Raji (cell line): ENCODE results near the gene APOL4.

Experiments used
- POLR2A ChIP-seq: IDR thresholded peaks from 2 replicates; pipeline ENCODE4 v1.6.1; 2011; ENCODE audit warnings: low read depth, low read length, control low read depth; ENCODE audit not compliant: insufficient read depth

APOL4 gene

DNA sequence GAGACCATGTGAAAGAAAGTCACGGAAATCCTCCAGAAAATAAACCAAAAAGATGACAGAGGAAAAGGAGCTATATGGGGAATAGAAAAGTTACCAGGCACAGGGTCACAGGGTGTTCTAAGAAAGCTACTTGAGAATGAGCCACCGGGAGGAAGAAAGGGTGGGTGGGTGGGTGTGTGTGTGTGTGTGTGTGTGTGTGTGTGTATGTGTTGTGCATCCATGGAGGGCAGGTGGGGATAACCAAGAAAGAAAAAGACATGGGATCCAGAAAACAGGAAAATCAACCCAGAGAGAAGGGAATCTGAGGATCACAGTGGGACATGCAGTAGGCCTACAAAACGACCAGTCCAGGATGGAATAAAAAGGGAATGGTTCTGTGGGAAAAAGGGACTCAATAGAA lies 34.0 kb upstream of the APOL4 start:
- TF ChIP-seq POLR2A, result no peak

DNA sequence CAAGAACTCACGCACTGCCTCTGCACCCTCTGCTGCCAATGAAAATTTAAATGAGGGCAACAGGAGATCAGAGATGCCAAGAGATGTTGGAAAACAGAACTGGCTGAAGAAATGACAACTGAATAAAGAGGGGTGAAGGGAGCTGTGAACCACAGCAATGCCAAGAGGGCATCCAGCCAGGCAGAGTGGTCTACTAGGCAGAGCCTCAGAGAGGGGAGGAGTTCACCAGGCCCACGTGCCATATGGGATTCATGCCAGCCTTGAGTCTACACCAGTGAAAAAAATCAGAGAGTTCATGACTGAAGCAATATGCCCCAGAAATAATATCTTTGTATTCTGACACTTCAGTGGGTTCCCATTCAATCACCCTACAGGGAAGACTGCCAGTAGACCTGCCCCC lies 33.3 kb upstream of the APOL4 start:
- no peak for TF ChIP-seq POLR2A

DNA sequence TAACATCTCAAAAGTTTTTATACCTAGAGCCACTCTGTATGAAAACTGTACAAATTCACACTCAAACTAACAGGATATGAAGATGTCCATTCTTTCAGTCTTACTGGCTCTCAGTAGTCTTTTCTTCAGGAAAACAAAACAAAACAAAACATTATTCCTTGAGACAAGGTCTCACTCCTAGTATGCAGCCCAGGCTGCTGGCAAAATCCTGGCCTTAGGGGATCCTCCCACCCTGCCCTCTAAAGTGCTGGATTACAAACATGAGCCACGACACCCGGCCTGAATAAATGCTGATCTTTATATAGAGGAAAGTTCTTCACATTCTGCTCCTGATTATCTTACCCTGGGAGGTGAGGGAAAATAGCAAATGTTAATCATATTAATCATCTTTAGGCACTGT lies 32.6 kb upstream of the APOL4 start:
- no peak for TF ChIP-seq POLR2A

DNA sequence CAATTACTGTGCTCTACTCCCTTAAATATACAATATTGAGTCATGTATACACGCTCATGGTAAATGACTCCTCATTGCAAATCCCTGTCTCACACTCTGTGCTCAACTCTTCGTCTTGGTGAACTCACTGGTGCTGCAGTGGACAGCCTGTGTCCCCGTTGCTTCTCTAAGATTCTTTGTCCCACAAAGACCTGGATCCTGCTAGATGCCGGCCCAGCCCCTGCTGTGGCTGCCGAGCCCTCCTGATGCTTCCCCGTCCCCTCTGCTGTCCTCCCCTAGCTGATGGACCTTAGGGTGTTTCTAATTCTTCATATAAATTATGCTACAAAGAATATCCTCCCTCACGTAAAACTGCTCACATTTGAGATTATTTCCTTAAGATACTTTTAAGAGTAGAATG lies 32.2 kb upstream of the APOL4 start:
- TF ChIP-seq POLR2A, result no peak

DNA sequence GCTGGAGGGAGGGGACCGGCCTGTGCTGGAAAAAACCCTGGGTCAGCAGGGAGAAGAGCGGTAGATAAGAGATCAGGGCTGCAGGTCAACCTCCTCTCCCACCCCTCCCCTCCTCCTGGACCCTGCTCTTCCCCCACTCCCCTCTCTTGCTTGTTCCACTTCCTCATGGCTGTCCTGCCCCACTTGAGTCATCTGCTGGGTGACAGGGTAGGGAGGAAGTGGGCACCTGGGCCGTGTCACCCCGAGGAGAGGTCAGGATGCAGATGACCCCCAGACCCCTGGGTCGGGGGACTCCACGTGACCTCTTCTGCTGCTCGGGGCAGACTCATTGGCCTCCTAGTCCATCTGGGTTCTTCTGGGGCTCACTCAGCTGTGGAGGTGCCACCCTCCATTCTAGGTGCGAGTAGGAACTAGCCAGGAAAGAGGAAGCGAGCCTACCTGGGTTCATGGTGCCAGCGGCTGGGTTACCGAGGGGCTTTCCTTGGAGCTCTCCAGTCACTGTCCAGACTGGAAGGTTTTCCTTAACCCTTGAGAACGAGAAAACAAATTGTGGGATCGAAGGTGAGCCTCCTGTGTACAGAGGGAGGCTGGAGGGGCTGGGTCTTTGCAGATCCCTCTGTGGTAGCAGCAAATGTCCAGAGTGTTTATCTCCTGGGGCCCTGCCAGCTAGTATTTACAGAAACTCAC lies 31.2 kb upstream of the APOL4 start:
- no peak for TF ChIP-seq POLR2A

DNA sequence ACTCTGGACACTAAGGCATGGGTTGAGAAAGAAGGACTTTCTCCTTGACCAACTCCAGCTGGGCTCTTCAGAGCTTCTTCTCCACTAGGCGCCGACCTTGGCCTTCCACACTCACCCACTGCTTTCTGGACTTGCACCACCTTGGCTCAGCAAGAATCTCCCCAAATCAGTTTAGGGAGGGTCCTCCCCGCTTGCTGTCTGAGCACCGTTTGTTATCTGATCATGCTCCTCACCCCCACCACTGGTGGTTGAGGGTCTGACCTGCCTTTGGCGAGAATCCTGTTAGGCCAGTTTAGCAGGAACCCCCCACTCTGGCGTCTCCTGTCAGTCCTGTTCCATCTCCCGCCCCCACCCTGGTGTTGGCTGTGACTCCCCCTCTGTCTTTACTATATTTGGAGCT lies 27.3 kb upstream of the APOL4 start:
- no peak for TF ChIP-seq POLR2A

DNA sequence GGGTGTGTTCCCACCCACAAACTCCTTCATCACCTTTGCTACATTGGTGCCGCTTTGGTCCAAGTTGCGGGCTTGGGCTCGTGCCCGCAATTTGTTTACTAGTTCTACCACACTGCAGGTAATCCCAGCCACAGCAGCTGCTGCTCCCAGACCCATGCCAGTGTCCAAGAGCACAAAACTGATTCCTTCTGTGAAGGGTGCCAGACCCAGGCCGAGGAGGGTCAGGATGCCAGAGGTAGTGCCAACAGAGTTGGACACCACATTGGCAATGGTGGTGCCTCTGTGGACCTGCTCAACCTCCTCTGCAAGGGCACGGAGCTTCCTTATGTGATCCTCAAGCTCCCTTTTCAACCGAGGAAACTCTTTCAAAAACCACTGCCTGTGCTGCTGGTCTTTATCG lies 26.2 kb upstream of the APOL4 start:
- no peak for TF ChIP-seq POLR2A

DNA sequence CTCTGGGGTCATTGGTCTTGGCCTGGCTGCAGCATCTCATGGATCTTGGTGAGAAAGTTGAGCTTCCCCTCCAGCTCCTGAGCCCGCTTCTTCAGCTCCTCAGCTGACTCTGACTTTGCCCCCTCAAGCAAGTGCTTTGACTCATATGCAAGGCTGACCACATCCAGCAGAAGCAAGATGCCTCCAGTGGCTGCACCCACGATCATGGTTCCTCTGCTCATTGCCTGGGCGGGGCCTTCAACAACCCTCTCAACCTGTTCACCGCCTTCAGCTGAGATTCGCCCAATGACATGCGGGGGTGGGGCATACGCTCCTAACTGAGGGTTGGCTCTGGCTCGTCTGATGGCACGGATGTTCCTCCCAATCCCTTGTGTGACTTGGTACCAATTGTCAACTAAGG lies 25.8 kb upstream of the APOL4 start:
- no peak for TF ChIP-seq POLR2A

DNA sequence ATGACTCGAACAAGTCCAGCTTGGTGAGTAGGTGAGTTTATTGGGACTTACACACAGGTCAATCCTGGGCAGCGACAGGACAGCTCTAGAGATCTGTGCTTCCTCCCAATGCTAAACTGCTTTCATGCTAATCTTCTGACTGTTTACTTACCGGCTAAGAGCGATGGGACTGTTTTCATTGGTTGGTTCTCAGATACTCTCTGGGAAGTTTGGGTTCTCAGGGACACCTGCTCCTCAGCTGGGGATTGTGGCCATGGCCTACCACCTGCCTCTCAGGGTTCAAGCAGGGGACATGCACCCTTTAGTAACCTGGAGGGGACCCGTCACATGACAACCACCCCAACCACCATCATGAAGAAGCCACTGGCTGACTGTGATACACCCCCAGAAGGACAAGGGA lies 24.6 kb upstream of the APOL4 start:
- no peak for TF ChIP-seq POLR2A

DNA sequence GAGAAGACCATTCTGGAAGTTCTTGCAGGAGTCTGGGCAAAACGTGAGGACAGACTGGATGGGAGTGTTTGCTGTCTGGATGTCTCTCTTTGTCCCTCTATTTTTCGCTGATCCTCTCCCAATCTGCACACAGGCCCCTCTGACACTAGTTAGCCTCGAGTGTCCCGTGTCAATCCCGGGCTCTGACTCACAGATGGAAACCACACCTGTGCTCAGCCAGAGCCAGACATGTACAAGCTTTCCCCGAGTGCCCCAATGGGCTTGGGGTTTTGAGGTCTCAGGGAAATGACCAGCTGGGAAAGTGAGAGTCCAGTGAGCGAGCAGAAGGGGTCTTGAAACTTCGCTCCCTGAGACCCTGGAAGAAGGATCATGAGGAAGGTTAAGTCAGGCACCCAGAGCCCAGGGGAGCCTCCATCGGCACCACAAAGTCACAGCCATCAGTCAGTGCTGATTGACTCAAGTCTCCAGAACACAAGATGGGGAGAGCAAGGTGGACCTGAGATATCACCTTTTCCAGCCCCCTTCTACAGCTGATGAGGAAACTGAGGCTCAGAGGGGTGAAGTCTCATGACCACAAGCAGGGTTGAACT lies 23.8 kb upstream of the APOL4 start:
- no peak for TF ChIP-seq POLR2A

DNA sequence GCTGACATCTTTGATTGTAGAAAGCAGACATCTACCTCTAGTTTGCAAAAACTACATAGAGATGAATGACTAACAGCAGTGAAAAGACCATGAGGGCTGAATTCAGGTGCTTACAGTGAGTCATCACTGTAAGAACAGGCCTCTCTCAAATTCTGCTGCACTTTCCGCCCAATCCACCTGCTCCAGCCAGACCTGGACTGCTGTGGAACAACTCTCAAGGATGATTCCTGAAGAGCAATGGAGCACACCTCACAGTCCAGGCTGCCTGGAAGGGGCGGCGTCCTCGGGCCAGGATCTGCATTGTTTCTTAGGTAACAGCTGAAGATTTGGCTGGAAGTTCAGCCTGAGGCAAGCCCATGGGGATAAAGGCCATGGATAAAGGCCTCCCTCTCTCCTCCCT lies 22.6 kb upstream of the APOL4 start:
- no peak for TF ChIP-seq POLR2A

DNA sequence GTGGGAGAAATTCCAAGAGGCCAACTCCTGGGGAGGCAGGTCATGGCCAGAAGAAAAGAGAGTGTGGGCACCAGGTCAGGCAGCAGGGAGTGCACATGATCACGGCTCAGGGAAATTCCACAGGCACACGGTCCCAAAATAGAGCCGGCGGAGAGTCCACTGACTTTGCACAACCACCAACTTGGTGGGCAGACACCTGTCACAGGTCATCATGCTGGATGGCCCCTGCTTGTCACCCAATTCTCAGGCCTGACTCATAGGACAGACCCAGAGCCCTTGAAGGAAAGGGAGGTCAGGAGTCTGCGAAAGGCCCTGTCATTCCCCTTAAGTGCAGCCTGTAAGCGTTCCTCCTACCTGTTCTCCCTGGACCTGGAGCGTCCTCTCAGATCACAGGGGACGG lies 21.9 kb upstream of the APOL4 start:
- TF ChIP-seq POLR2A, result no peak

DNA sequence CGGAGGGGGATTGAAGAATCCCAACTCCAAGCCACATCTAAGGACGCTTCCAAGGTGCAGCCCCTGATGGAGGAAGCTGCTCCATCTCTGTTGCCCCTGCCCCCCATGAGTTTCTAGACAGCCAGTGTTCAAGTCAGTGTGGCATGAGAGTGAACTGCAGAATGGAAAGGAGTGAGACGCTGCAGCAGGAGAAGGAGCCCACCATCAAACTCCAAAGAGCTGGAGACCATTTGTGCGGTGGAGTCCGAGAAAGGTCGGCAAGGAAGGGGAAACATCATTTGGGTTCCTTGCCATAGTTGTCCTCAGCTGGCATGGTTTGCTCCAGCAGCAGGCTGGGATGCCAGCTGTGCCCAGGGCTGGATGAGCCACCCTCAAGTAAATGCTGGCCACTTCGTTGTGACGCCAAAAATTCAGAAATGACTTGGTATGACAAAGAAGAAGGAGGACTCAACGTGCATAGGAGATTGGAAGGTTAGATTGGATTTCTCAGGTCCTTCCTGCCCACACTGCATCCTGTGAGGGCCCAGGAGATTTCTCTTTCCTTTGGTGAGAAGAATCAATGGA lies 21.4 kb upstream of the APOL4 start:
- TF ChIP-seq POLR2A, result no peak

DNA sequence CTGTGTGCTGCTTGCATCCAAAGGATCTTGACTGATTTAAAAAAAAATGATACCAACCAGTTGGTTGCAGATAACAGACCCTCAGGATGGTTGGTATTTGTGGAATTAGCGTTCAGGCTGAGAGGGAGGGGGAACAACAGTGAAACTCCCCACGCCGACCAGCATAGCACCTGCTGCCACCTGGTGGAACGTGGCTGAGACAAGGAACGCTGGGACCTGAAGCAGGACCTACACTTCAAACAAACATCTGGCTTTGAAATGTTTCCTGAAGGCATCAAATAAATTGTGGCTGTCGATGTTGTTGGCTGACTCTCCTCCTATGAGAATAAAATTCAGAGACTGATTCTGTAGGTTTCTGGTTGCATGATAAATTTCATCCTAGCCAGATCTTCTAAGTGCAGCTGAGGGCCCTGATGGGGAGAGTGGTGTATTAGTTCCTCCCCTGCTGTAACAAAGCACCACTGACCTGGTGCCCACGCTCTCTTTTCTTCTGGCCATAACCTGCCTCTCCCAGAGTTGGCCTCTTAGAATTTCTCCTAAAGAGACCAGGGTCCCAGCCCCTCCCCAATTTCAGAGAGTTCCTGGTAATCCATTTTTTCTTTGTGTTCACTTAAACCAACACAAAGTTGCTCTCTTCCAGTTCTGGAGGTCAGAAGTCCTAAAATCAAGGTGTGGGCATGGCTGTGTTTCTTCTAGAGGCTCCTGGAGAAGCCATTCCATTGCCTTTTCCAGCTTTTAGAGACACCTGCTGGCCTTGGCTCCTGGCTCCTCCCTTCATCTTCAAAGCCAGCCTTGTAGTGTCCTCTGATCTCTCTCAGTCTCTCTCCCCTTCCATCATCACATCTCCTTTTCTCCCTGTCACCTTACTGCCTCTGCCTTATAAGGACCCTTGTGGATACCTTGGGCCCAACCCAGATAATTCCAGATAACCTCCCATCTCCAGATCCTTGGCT lies 20.5 kb upstream of the APOL4 start:
- TF ChIP-seq POLR2A, result no peak

DNA sequence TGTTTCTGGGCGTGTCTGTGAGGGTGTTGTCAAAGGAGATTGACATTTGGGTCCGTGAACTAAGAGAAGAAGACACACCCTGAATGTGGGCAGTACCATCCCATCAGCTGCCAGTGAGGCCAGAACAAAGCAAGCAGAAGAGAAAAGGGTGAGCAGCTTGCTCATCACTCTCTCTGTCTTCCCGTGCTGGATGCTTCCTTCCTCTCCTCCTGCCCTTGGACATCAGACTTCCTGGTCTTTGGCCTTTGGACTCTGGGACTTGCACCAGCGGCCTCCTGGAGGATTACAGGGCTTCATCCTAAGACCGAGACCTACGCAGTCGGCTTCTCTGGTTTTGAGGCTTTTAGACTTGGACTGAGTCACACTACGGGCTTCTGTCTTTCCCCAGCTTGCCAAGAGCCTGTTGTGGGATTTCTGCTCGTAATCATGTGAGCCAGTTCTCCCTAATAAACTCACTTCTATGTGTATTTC lies 18.9 kb upstream of the APOL4 start:
- no peak for TF ChIP-seq POLR2A
